Myocyte (in vitro differentiated cells): ENCODE data around the gene ZNF670. TPM values are rescaled to one million over a fixed set of nuclear protein-coding genes. Genes with fewer than 3 reads are reported as not detected.
"Not testable (repeated sequence)": the region's sequence is repeated elsewhere in the genome, so short reads cannot be mapped to it uniquely, and the experiment has no call there.

Experiments
- DNase-seq: peaks from one replicate; pipeline ENCODE4 v3.0.0-alpha.2; 2012; ENCODE audit warnings: low read depth
- total RNA-seq: library from RNA; depleted of rRNA; stranded (reverse); fragments of >200 nt; gene quantifications from 2 replicates; pipeline ENCODE4 v1.2.3, GENCODE V29; 2014

ZNF670 gene
- total RNA-seq, 1 donor from 2014 or later, result 1.4 TPM

DNA sequence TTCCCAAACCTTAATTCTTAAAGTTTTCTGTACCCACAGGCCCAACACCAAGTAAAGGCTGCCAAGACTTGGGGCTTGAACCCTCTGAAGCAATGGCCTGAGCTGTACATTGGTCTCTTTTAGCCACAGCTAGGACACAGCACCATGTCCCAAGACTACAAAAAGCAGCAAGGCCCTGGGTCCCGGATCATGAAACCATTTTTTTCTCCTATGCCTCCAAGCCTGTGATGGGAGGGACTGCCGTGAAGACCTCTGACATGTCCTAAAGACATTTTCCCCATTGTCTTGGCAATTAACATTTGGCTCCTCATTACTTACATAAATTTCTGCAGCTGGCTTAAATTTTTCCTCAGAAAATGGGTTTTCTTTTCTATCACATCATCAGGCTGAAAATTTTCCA, 30.9 kb downstream of the ZNF670 start:
- no peak for DNase-seq

DNA sequence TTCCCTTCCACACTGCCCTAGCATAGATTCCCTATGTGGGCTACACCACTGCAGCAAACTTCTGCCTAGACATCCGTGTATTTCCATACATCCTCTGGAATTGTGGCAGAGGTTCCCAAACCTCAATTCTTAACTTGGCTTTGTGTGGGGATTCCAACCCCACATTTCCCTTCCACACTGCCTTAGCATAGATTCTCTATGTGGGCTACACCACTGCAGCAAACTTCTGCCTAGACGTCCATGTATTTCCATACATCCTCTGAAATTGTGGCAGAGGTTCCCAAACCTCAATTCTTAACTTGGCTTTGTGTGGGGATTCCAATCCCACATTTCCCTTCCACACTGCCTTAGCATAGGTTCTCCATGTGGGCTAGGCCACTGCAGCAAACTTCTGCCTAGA, 31.4 kb downstream of the ZNF670 start:
- no peak for DNase-seq

DNA sequence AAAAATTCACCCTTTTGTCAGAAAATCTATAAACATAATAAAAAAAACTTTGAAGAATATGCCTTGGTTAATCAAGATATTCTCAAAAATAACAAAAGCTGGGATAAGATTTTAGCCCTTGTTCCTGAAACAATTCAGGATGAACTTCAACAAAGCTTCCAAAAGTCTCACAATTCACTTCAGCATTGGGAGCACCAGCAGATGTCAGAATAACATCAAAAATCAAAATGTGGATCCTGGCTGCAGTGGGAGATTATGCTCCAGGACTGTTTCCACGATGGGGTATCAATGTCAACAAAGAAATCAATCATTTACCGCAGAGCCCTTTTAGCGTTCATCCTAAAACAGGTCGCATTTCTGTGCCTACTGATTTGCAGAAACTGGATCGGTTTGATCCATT, 35.2 kb downstream of the ZNF670 start:
- no peak for DNase-seq

DNA sequence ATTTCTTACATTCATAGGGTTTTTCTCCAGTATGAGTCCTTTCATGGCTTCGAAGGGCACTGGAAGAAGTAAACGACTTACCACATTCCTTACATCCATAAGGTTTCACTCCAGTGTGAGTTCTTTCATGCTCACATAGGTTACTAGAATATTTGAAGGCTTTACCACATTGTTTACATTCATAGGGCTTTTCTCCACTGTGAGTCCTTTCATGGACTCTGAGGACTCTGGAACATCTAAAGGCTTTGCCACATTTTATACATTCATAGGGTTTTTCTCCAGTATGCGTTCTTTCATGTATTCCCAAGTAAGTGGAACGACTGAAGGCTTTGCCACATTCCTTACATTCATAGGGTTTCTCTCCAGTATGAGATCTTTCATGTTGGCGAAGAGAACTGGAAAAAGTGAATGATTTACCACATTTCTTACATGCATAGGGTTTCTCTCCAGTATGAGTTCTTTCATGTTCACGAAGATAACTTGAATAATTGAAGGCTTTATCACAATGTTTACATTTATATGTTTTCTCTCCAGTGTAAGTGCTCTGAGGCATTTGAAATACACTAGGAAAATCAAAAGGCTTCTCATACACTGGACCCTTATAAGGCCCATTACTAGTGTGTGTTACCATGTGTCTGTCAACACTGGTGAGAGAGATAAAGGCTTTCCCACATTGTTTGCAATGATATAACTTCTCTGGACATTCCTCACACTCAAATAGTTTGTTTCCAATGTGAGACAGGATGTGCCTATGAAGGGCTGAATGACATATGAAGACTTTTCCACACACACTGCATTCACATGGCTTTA, 40.9 kb downstream of the ZNF670 start:
- DNase-seq, result no peak

DNA sequence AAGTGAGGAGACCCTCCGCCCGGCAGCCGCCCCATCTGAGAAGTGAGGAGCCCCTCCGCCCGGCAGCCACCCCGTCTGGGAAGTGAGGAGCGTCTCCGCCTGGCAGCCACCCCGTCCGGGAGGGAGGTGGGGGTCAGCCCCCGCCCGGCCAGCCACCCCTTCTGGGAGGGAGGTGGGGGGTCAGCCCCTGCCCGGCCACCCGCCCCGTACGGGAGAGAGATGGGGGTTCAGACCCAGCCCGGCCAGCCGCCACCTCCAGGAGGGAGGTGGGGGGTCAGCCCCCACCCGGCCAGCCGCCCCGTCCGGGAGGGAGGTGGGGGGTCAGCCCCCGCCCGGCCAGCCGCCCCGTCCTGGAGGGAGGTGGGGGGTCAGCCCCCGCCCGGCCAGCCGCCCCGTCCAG, 46.3 kb downstream of the ZNF670 start:
- not testable (repeated sequence) for DNase-seq

Other genes starting within 250 kb of the ZNF670 start
- 30.0 and 36.8 TPM in 2 replicates for gene AHCTF1, start 146.9 kb downstream of the ZNF670 start, total RNA-seq
- 0.99 and 1.9 TPM in 2 replicates for gene ZNF695, start 70.8 kb downstream of the ZNF670 start, total RNA-seq
- gene ZNF669, start 25.5 kb upstream of the ZNF670 start, total RNA-seq, result 6.0 and 8.5 TPM in 2 replicates
- gene ZNF124, start 93.2 kb upstream of the ZNF670 start, total RNA-seq, result 19.5 and 24.4 TPM in 2 replicates
- not detected in 2 replicates for gene VN1R5, start 177.3 kb upstream of the ZNF670 start, total RNA-seq